Measurements from ENCODE around the gene SLC22A23.

GRCh38 chr6:3229566-3230178, 227.2 kb downstream of the SLC22A23 start:
- TF ChIP-seq CTCF (IDR thresholded peaks at IDR 0.05) (no peak), POLR2A (IDR thresholded peaks at IDR 0.05) (no peak)

Measured in gastroesophageal sphincter (tissue), 3 donors.